A673 (cell line): ENCODE data around the gene PTPN18. TPM values are rescaled to one million over a fixed set of nuclear protein-coding genes. Genes with fewer than 3 reads are reported as not detected.

Experiments used
- BruUV-seq: library from RNA; stranded (reverse); fragments of 400-500 nt; replicated peaks from 2 replicates; lab custom pipeline; 2021; lab: Mats Ljungman, UMichigan
- CTCF ChIA-PET: fragments of 300-600 bp; sonication (Branson Sonifier 250); formaldehyde crosslinking; loops from one replicate; lab custom pipeline; 2022; ENCODE audit warnings: antibody characterized with exemption; lab: Charles Lee
- POLR2A ChIA-PET: fragments of 300-600 bp; sonication (Branson Sonifier 250); formaldehyde crosslinking; loops from one replicate; lab custom pipeline; 2022; ENCODE audit warnings: antibody characterized with exemption; ENCODE audit not compliant: low non-redundant PET; lab: Charles Lee
- DNase-seq: peaks from one replicate; pipeline ENCODE4 v3.0.0-alpha.2; 2015; ENCODE audit warnings: low spot score
- H3K27ac ChIP-seq: fragments of 200-600 bp; sonication (generic); 2 replicates; pipeline ENCODE4 v1.5.1; 2016; ENCODE audit warnings: mixed run types, low read depth, mild to moderate bottlenecking, mixed read lengths, antibody characterized with exemption, low read length; ENCODE audit not compliant: poor library complexity, severe bottlenecking
- H3K27me3 ChIP-seq: fragments of 200-600 bp; sonication (generic); replicated peaks from 2 replicates; pipeline ENCODE4 v1.6.1; 2017; ENCODE audit warnings: mixed run types, low read depth, mild to moderate bottlenecking, mixed read lengths, antibody characterized with exemption, low read length; ENCODE audit not compliant: insufficient read depth, poor library complexity
- H3K36me3 ChIP-seq: fragments of 200-600 bp; sonication (generic); 2 replicates; pipeline ENCODE4 v1.6.1; 2016; ENCODE audit warnings: mixed run types, mild to moderate bottlenecking, mixed read lengths, antibody characterized with exemption, low read length; ENCODE audit not compliant: insufficient read depth, poor library complexity, severe bottlenecking
- H3K4me1 ChIP-seq: fragments of 200-600 bp; sonication (generic); 2 replicates; pipeline ENCODE4 v1.6.1; 2017; ENCODE audit warnings: mixed run types, mild to moderate bottlenecking, mixed read lengths, antibody characterized with exemption, low read length; ENCODE audit not compliant: insufficient read depth, poor library complexity, severe bottlenecking
- H3K4me3 ChIP-seq: fragments of 200-600 bp; sonication (generic); 2 replicates; pipeline ENCODE4 v1.5.1; 2016; ENCODE audit warnings: low read depth, mixed run types, mild to moderate bottlenecking, mixed read lengths, low read length; ENCODE audit not compliant: poor library complexity, severe bottlenecking
- H3K9me3 ChIP-seq: fragments of 200-600 bp; sonication (generic); 2 replicates; pipeline ENCODE4 v1.6.1; 2016; ENCODE audit warnings: mixed run types, low read depth, mild to moderate bottlenecking, mixed read lengths, antibody characterized with exemption, low read length; ENCODE audit not compliant: poor library complexity, severe bottlenecking
- EZH2 ChIP-seq: fragments of 200-600 bp; sonication (generic); IDR thresholded peaks from 2 replicates; pipeline ENCODE4 v1.6.1; 2017; ENCODE audit warnings: borderline replicate concordance, low read depth, mild to moderate bottlenecking, mixed read lengths, antibody characterized with exemption, low read length; ENCODE audit not compliant: poor library complexity, severe bottlenecking
- intact Hi-C: fragments of 100-400 bp; cut with micrococcal nuclease; formaldehyde crosslinking; loops from one replicate; pipeline ENCODE4 v1.10.0; 2022; ENCODE audit not compliant: unreplicated experiment
- total RNA-seq: library from RNA; stranded (reverse); gene quantifications from 2 replicates; pipeline ENCODE4 v1.2.3, GENCODE V29; 2021
- TF ChIP-seq, protein P1 (sequence below): fragments of 300-800, 200-600 bp; sonication (generic); conservative IDR thresholded peaks from 2 replicates; pipeline ENCODE4 v1.5.1; 2017; ENCODE audit warnings: low read depth, mild to moderate bottlenecking, antibody characterized with exemption, low read length, moderate library complexity, mixed read lengths

PTPN18 gene
- total RNA-seq, 1 experiment from 2014 or later, result 3.2 TPM

DNA sequence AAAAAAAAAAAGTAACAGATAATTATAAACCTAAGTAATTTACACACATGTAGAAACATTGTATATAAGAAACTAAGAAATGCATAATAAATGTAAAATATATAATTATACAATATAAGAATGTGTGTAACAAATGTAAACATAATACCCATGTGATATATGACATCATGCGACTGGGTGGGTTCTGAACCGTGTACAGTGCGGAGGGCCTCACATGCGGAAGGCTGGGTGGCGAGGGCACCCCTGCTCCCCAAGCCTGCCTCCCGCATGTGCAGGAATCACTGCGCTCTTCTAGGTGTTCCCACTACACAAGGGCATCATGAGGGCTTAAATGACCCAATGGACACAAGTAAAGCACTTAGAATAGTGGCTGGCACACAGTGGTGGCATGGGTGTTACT is 2.0 kb downstream of the PTPN18 start:
- Histone ChIP-seq H3K9me3 (no peaks in the 10 kb centered on the region), H3K27me3 (no peaks in the 10 kb centered on the region), H3K36me3 (no peaks in the 10 kb centered on the region), H3K4me3 (no peak overlapping the region), H3K4me1 (no peaks in the 10 kb centered on the region), H3K27ac (no peak overlapping the region)
- ChIA-PET POLR2A (no interaction called here), CTCF (no interaction called here)
- TF ChIP-seq, protein P1, sequence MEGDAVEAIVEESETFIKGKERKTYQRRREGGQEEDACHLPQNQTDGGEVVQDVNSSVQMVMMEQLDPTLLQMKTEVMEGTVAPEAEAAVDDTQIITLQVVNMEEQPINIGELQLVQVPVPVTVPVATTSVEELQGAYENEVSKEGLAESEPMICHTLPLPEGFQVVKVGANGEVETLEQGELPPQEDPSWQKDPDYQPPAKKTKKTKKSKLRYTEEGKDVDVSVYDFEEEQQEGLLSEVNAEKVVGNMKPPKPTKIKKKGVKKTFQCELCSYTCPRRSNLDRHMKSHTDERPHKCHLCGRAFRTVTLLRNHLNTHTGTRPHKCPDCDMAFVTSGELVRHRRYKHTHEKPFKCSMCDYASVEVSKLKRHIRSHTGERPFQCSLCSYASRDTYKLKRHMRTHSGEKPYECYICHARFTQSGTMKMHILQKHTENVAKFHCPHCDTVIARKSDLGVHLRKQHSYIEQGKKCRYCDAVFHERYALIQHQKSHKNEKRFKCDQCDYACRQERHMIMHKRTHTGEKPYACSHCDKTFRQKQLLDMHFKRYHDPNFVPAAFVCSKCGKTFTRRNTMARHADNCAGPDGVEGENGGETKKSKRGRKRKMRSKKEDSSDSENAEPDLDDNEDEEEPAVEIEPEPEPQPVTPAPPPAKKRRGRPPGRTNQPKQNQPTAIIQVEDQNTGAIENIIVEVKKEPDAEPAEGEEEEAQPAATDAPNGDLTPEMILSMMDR, result no peak
- TF ChIP-seq EZH2, result no peak
- DNase-seq, result no peak
- no TSS peak for BruUV-seq
- intact Hi-C loops, result no loop called here

DNA sequence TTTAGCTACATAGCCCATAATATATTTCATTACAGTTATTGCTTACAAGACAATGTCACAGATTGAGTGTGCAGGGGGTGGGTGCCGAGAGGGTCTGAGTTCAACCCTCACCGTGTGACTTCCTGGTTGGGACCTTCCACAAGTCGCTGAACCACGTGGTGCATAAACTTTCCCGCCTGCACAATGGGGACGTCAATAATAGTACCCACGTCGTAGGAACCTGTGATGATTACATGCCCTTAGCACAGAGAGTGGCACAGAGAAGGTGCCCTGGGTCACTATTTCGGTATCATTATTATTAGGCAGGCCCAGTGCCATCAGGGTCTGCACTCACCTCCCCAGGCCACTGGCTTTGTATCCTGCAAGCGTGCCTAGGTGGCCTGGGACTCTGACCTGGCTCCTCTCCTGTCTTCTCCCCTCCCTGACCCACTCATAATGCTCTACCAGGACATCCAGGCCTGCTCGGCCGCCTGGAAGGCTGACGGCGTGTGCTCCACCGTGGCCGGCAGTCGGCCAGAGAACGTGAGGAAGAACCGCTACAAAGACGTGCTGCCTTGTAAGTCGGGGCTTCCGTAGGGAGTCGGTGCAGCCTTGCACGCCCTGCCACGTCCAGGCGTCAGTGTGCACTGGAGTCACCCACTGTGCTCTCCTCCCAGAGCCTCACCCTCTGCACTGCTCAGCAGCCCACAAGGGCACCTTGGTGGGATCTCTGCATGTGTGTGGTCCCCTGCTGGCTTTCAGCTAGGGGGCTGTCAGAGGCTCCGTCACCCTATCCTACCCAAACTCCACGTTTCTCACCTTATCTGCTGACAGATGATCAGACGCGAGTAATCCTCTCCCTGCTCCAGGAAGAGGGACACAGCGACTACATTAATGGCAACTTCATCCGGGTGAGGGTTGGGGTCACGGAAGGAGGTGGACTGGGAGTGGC is 2.8 kb downstream of the PTPN18 start:
- BruUV-seq, result no TSS peak
- POLR2A ChIA-PET, result no interaction called here
- Histone ChIP-seq H3K4me3 (no peak overlapping the region), H3K4me1 (no peaks in the 10 kb centered on the region), H3K36me3 (no peaks in the 10 kb centered on the region), H3K27ac (no peak overlapping the region), H3K27me3 (no peaks in the 10 kb centered on the region), H3K9me3 (no peaks in the 10 kb centered on the region)
- CTCF ChIA-PET, result no interaction called here
- intact Hi-C loops, result no loop called here
- no peak for TF ChIP-seq EZH2
- TF ChIP-seq, protein P1, result no peak
- DNase-seq, result no peak

DNA sequence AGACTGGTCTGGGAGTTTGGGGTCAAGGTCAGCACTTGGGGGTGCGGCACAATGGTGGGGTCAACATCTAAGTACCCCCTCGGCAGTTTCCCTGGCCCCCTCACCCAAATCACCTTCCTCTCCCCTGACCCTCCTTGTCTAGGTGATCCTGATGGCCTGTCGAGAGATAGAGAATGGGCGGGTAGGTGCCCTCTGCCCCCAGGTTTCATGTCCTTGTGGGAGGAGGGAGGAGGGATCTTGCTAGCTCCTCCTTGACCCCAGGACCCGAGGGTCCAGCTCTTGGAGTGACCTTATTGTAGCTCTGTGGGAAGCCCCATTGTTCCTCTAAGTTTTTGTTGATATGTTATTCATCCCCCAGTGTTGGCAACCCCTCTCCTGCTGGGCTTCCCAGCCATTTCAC is 3.6 kb downstream of the PTPN18 start:
- H3K36me3 ChIP-seq, result no peaks in the 10 kb centered on the region
- DNase-seq, result no peak
- intact Hi-C loops, result no loop called here
- H3K4me3 ChIP-seq, result no peak overlapping the region
- no peaks in the 10 kb centered on the region for H3K9me3 ChIP-seq
- CTCF ChIA-PET, result no interaction called here
- no peaks in the 10 kb centered on the region for H3K4me1 ChIP-seq
- no peak for TF ChIP-seq EZH2
- TF ChIP-seq, protein P1, result no peak
- no peaks in the 10 kb centered on the region for H3K27me3 ChIP-seq
- POLR2A ChIA-PET, result no interaction called here
- H3K27ac ChIP-seq, result no peak overlapping the region
- BruUV-seq, result no TSS peak
